Liver (tissue), 9 donors: ENCODE data around the gene PPP1R26. TPM values are rescaled to one million over a fixed set of nuclear protein-coding genes. Genes with fewer than 3 reads are reported as not detected.

Source experiments
- DNase-seq: peaks from one replicate; pipeline ENCODE4 v3.0.0-alpha.2; 2017; ENCODE audit warnings: low spot score
- H3K27ac ChIP-seq, 2 donors: one replicate each; pipeline ENCODE4 v1.7.0; 2013; ENCODE audit warnings: inconsistent platforms in 2 of 2, low read length in 2 of 2, control low read depth in 1 of 2, low read depth in 1 of 2, mild to moderate bottlenecking in 1 of 2
- H3K27me3 ChIP-seq, 4 donors: one replicate each; pipeline versions ENCODE4 v1.6.1 to v1.7.0; 2013; ENCODE audit warnings: low read length in 3 of 4, inconsistent platforms in 1 of 4, mild to moderate bottlenecking in 1 of 4, moderate library complexity in 1 of 4; ENCODE audit not compliant: control insufficient read depth in 4 of 4, insufficient read depth in 4 of 4
- H3K36me3 ChIP-seq, 4 donors: one replicate each; pipeline versions ENCODE4 v1.6.1 to v1.7.0; 2013; ENCODE audit warnings: low read length in 3 of 4, mild to moderate bottlenecking in 3 of 4, low read depth in 1 of 4, moderate library complexity in 1 of 4; ENCODE audit not compliant: control insufficient read depth in 4 of 4, insufficient read depth in 3 of 4
- H3K4me1 ChIP-seq, 4 donors: one replicate each; pipeline versions ENCODE4 v1.6.1 to v1.7.0; 2013; ENCODE audit warnings: low read length in 3 of 4, mild to moderate bottlenecking in 3 of 4, moderate library complexity in 1 of 4; ENCODE audit not compliant: control insufficient read depth in 4 of 4, insufficient read depth in 4 of 4
- H3K4me3 ChIP-seq, 3 donors: one replicate each; pipeline versions ENCODE4 v1.6.1 to v1.7.0; 2013; ENCODE audit warnings: low read length in 3 of 3, control low read depth in 1 of 3, low read depth in 1 of 3, mild to moderate bottlenecking in 1 of 3
- H3K9ac ChIP-seq, 2 donors: one replicate each; pipeline ENCODE4 v1.7.0; 2013; ENCODE audit warnings: low read length in 2 of 2, mild to moderate bottlenecking in 2 of 2, moderate library complexity in 2 of 2, control low read depth in 1 of 2, low read depth in 1 of 2
- H3K9me3 ChIP-seq, 4 donors: one replicate each; pipeline versions ENCODE4 v1.6.1 to v1.7.0; 2013; ENCODE audit warnings: low read length in 3 of 4; ENCODE audit not compliant: control insufficient read depth in 4 of 4
- ATF3 ChIP-seq: IDR thresholded peaks from 2 replicates; pipeline ENCODE4 v1.6.1; 2016; ENCODE audit warnings: antibody characterized with exemption
- CTCF ChIP-seq: fragments of 150-350 bp; IDR thresholded peaks from 2 replicates; pipeline ENCODE4 v1.5.1; 2017; ENCODE audit warnings: improper control_type of control experiment, low read depth, low read length; ENCODE audit not compliant: missing input control
- FOXA1 ChIP-seq: IDR thresholded peaks from 2 replicates; pipeline ENCODE4 v1.6.1; 2016; ENCODE audit warnings: antibody characterized with exemption
- FOXA2 ChIP-seq: IDR thresholded peaks from 2 replicates; pipeline ENCODE4 v1.6.1; 2016; ENCODE audit warnings: antibody characterized with exemption
- HNF4A ChIP-seq, 2 donors: conservative IDR thresholded peaks; 2 replicates each; pipeline ENCODE4 v1.6.1; 2016; ENCODE audit warnings: antibody characterized with exemption in 2 of 2, mild to moderate bottlenecking in 2 of 2
- HNF4G ChIP-seq: IDR thresholded peaks from 2 replicates; pipeline ENCODE4 v1.6.1; 2016; ENCODE audit warnings: antibody characterized with exemption
- JUND ChIP-seq, 2 donors: IDR thresholded peaks; 2 replicates each; pipeline ENCODE4 v1.6.1; 2016; ENCODE audit warnings: antibody characterized with exemption in 2 of 2
- NR2F2 ChIP-seq: IDR thresholded peaks from 2 replicates; pipeline ENCODE4 v1.6.1; 2016; ENCODE audit warnings: antibody characterized with exemption
- REST ChIP-seq: IDR thresholded peaks from 2 replicates; pipeline ENCODE4 v1.6.1; 2016; ENCODE audit warnings: antibody characterized with exemption, mild to moderate bottlenecking
- RXRA ChIP-seq, 2 donors: IDR thresholded peaks; 2 replicates each; pipeline ENCODE4 v1.6.1; 2017 to 2018; ENCODE audit warnings: antibody characterized with exemption in 2 of 2, mild to moderate bottlenecking in 1 of 2
- SP1 ChIP-seq: IDR thresholded peaks from 2 replicates; pipeline ENCODE4 v1.6.1; 2018; ENCODE audit warnings: antibody characterized with exemption, mild to moderate bottlenecking
- YY1 ChIP-seq: IDR thresholded peaks from 2 replicates; pipeline ENCODE4 v1.6.1; 2016; ENCODE audit warnings: antibody characterized with exemption, mild to moderate bottlenecking
- ZBTB33 ChIP-seq: IDR thresholded peaks from 2 replicates; pipeline ENCODE4 v1.6.1; 2016; ENCODE audit warnings: antibody characterized with exemption
- WGBS: extraction: QIAGEN DNeasy Blood & Tissue Kit; methylation state at CpG from one replicate; pipeline ENCODE4 v1.1.7; 2013; 5-methylcytosine and 5-hydroxymethylcytosine counted together
- polyA plus RNA-seq, 2 donors: library from polyadenylated mRNA; stranded (reverse) in 1 of 2; unstranded in 1 of 2; fragments of 200-250 nt in 1 of 2; fragments of >200 nt in 1 of 2; fragmentation: Nextera tagmentation in 1 of 2; extraction: Ambion mirVana in 1 of 2; gene quantifications; one replicate each; pipeline versions ENCODE4 v1.2.1 to v1.2.3, GENCODE V29; 2013 to 2015
- total RNA-seq, 2 donors: library from RNA; depleted of rRNA; stranded (reverse); fragments of >200 nt; gene quantifications; one replicate each; pipeline ENCODE4 v1.2.3, GENCODE V29; 2014
- donor health status: healthy.
- donor health status: healthy.
- donor health status: healthy.
- donor health status: healthy.
- donor health status: healthy.

PPP1R26 gene
- total and polyA plus RNA-seq, 4 donors: 1.5 to 9.5 (median 4.2) TPM

GRCh38 chr9:135514342-135515082 lies 34.9 kb downstream of the PPP1R26 start:
- WGBS: 77% methylated on average over 16 of the region's 17 CpGs

GRCh38 chr9:135515083-135515951 lies 35.7 kb downstream of the PPP1R26 start:
- Histone ChIP-seq H3K27ac (no peak overlapping the region), H3K9ac (no peak overlapping the region), H3K4me3 (no peak overlapping the region), H3K4me1 (no peaks in the 10 kb centered on the region), H3K9me3 (no peaks in the 10 kb centered on the region), H3K36me3 (no peaks in the 10 kb centered on the region), H3K27me3 (peaks cover 0 to 2% (median 0%) of the 10 kb centered on the region in 4 donors)
- 85% methylated on average over 31 of the region's 31 CpGs for WGBS
- TF ChIP-seq NR2F2 (no peak), JUND (IDR thresholded peaks at IDR 0.05) (no peak)
- no peak for DNase-seq

More at GRCh38 chr9:135514342-135515082, 34.9 kb downstream of the PPP1R26 start:
- Histone ChIP-seq H3K36me3 (no peaks in the 10 kb centered on the region), H3K9me3 (no peaks in the 10 kb centered on the region), H3K27ac (no peak overlapping the region), H3K4me3 (no peak overlapping the region), H3K4me1 (no peaks in the 10 kb centered on the region), H3K27me3 (peaks cover 0 to 2% (median 0%) of the 10 kb centered on the region in 4 donors), H3K9ac (no peak overlapping the region)
- TF ChIP-seq REST: no peak
- no peak for TF ChIP-seq HNF4G
- TF ChIP-seq SP1: no peak
- no peak for TF ChIP-seq RXRA (IDR thresholded peaks at IDR 0.05)
- TF ChIP-seq CTCF: no peak
- no peak for TF ChIP-seq YY1
- no peak for DNase-seq

- Histone ChIP-seq H3K9ac (no peak overlapping the region), H3K27ac (no peak overlapping the region), H3K9me3 (no peaks in the 10 kb centered on the region), H3K27me3 (peaks cover 0 to 2% (median 0%) of the 10 kb centered on the region in 4 donors), H3K4me3 (no peak overlapping the region), H3K36me3 (no peaks in the 10 kb centered on the region), H3K4me1 (no peaks in the 10 kb centered on the region)
- DNase-seq: no peak
- WGBS: 67% methylated on average over 25 of the region's 25 CpGs
- TF ChIP-seq FOXA1 (no peak), FOXA2 (no peak), HNF4A (conservative IDR thresholded peaks at IDR 0.05) (no peak), ATF3 (no peak), ZBTB33 (no peak), RXRA (IDR thresholded peaks at IDR 0.05) (no peak), REST (no peak), YY1 (no peak)
Measured at GRCh38 chr9:135516132-135516860, 36.7 kb downstream of the PPP1R26 start.
